ENCODE results near the gene TIMD4. TPM values are rescaled to one million over a fixed set of nuclear protein-coding genes. Genes with fewer than 3 reads are reported as not detected.

Gene TIMD4
- total and polyA plus RNA-seq, 2 of the 13 experiments (the other 11 are each of a cell fraction or from before 2014, with no cell fraction given): 0.50 TPM; not detected in 1

GRCh38 chr5:156922207-156922792 lies 40.7 kb downstream of the TIMD4 start:
- Histone ChIP-seq H3K79me2 (ENCODE audit: insufficient read depth, low read length) (no peaks in the 10 kb centered on the region), H2AFZ (ENCODE audit: low read length) (no peak overlapping the region), H3K4me1 (ENCODE audit: insufficient read depth, low read length) (no peaks in the 10 kb centered on the region), H3K36me3 (replicated peaks in 1 of 2; ENCODE audit: control insufficient read depth in 1 of 2, insufficient read depth in 2 of 2, low read length in 2 of 2) (no peaks in the 10 kb centered on the region), H3K27ac (ENCODE audit: extremely low read length, insufficient read depth, low read length) (no peak overlapping the region), H3K9ac (ENCODE audit: insufficient read depth, low read depth, low read length) (no peak overlapping the region), H3K9me3 (ENCODE audit: low read length) (no peaks in the 10 kb centered on the region), H4K20me1 (ENCODE audit: insufficient read depth, low read length) (no peaks in the 10 kb centered on the region), H3K4me3 (replicated peaks in 1 of 3; ENCODE audit: insufficient read depth in 1 of 3, low read depth in 2 of 3, low read length in 3 of 3) (no peak overlapping the region), H3K27me3 (ENCODE audit: control insufficient read depth in 1 of 2, insufficient read depth in 2 of 2, low read length in 2 of 2) (no peaks in the 10 kb centered on the region), H3K4me2 (ENCODE audit: low read depth, low read length) (no peak overlapping the region)
- ATAC-seq (no peak), DNase-seq (ENCODE audit: low spot score) (no peak), FAIRE-seq (no peak)
- WGBS (ENCODE audit: low lambda C conversion rate): 57% methylated on average over 3 of the region's 3 CpGs
- no TSS peak for BruUV-seq (replicated peaks)
- ChIA-PET CTCF (ENCODE audit: low intra/inter-chr PET ratio, low total read pairs) (no interaction called here), POLR2A (no interaction called here)
- TF ChIP-seq ZKSCAN1 (IDR thresholded peaks at IDR 0.05; ENCODE audit: low read length) (no peak), PCBP2 (optimal IDR thresholded peaks at IDR 0.05; ENCODE audit: low read depth, low read length, poor library complexity, severe bottlenecking) (no peak), ZNF383 (CRISPR knock-in tag; IDR thresholded peaks at IDR 0.05; ENCODE audit: borderline replicate concordance) (no peak), SP5 (CRISPR knock-in tag; IDR thresholded peaks at IDR 0.05; ENCODE audit: borderline replicate concordance, low read depth) (no peak), HIVEP1 (CRISPR knock-in tag; IDR thresholded peaks at IDR 0.05) (no peak), RXRA (CRISPR knock-in tag; IDR thresholded peaks at IDR 0.05) (no peak), ATF1 (CRISPR knock-in tag; IDR thresholded peaks at IDR 0.05) (no peak), HOXA9 (CRISPR knock-in tag; IDR thresholded peaks at IDR 0.05; ENCODE audit: borderline replicate concordance) (no peak), ARID2 (CRISPR knock-in tag; IDR thresholded peaks at IDR 0.05; ENCODE audit: borderline replicate concordance) (no peak)
- TF ChIP-seq, protein P1, sequence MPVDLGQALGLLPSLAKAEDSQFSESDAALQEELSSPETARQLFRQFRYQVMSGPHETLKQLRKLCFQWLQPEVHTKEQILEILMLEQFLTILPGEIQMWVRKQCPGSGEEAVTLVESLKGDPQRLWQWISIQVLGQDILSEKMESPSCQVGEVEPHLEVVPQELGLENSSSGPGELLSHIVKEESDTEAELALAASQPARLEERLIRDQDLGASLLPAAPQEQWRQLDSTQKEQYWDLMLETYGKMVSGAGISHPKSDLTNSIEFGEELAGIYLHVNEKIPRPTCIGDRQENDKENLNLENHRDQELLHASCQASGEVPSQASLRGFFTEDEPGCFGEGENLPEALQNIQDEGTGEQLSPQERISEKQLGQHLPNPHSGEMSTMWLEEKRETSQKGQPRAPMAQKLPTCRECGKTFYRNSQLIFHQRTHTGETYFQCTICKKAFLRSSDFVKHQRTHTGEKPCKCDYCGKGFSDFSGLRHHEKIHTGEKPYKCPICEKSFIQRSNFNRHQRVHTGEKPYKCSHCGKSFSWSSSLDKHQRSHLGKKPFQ (CRISPR knock-in tag; IDR thresholded peaks at IDR 0.05; ENCODE audit: insufficient replicate concordance): no peak
- intact Hi-C loops (cut with micrococcal nuclease; ENCODE audit: unreplicated experiment) (no loop called here), in situ Hi-C loops (cut with HindIII; ENCODE audit: extremely low pct_ligation_motif_present, low pct_unique_long_range_greater_than_20kb) (no loop called here)
